ENCODE data around the gene MTF1.

The MTF1 gene

GRCh38 chr1:37814252-37814651 lies 45.1 kb downstream of the MTF1 start:
- H3K9ac ChIP-seq (ENCODE audit: insufficient read length, low read depth) = no peak overlapping the region
- H3K4me3 ChIP-seq (ENCODE audit: insufficient read length, low read depth) = no peak overlapping the region
- TF ChIP-seq YY1 (IDR thresholded peaks at IDR 0.05; ENCODE audit: insufficient read depth, insufficient read length) (no peak), SUZ12 (IDR thresholded peaks at IDR 0.05; ENCODE audit: extremely low read depth, insufficient read depth, insufficient read length) (no peak), ZNF274 (IDR thresholded peaks at IDR 0.05; ENCODE audit: low read depth, low read length) (no peak)
- no peaks in the 10 kb centered on the region for H3K9me3 ChIP-seq (ENCODE audit: insufficient read depth, low read length)
- no peaks in the 10 kb centered on the region for H3K27me3 ChIP-seq (ENCODE audit: insufficient read depth, insufficient read length)
- no peak for DNase-seq (ENCODE audit: low read depth, low spot score)
- peaks cover 4% of the 10 kb centered on the region for H3K4me1 ChIP-seq (ENCODE audit: insufficient read depth, insufficient read length)
- peaks cover 78% of the 10 kb centered on the region for H3K36me3 ChIP-seq (ENCODE audit: insufficient read depth, insufficient read length, low read length)

GRCh38 chr1:37813529-37814145 lies 45.8 kb downstream of the MTF1 start:
- Histone ChIP-seq H3K9ac (ENCODE audit: insufficient read length, low read depth) (no peak overlapping the region), H3K36me3 (ENCODE audit: insufficient read depth, insufficient read length, low read length) (peaks cover 78% of the 10 kb centered on the region), H3K4me1 (ENCODE audit: insufficient read depth, insufficient read length) (peaks cover 8% of the 10 kb centered on the region), H3K9me3 (ENCODE audit: insufficient read depth, low read length) (no peaks in the 10 kb centered on the region), H3K4me3 (ENCODE audit: insufficient read length, low read depth) (no peak overlapping the region), H3K27me3 (ENCODE audit: insufficient read depth, insufficient read length) (no peaks in the 10 kb centered on the region)
- DNase-seq (ENCODE audit: low read depth, low spot score) = no peak
- TF ChIP-seq SUZ12 (IDR thresholded peaks at IDR 0.05; ENCODE audit: extremely low read depth, insufficient read depth, insufficient read length) (no peak), YY1 (IDR thresholded peaks at IDR 0.05; ENCODE audit: insufficient read depth, insufficient read length) (no peak), ZNF274 (IDR thresholded peaks at IDR 0.05; ENCODE audit: low read depth, low read length) (no peak)

DNA sequence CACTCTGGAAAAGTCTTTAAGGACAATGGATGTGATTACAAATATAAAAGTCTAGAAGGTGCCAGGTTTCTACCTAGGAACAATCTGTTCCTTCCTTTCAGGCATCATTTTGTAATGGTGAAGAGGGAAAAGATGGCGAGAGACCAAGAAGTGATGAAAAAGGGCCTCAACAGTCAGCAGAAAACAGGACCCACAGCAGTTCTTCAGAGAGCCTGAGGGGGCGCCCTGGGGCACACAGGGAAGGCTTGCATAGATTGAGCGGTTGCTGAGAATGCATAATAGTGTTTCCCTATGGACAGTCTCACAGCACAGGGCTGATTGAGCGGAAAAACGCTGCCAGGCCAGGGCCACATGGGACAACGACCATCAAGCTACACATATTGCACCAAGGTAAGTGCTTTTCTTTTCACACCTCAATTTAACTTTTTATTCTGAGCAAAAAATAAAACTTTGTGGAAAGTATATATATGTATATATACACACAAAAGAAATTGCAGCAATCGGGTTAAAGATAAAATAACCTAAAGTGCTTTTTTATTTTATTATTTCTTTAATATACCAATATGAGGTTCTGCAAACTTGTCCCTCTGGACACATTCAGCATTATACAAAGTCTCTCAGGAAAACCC lies 48.3 kb downstream of the MTF1 start:
- DNase-seq (ENCODE audit: low read depth, low spot score) = peak; percentile 76
- Histone ChIP-seq H3K9me3 (ENCODE audit: insufficient read depth, low read length) (no peaks in the 10 kb centered on the region), H3K36me3 (ENCODE audit: insufficient read depth, insufficient read length, low read length) (peaks cover 74% of the 10 kb centered on the region), H3K4me1 (ENCODE audit: insufficient read depth, insufficient read length) (peaks cover 8% of the 10 kb centered on the region), H3K27me3 (ENCODE audit: insufficient read depth, insufficient read length) (no peaks in the 10 kb centered on the region), H3K4me3 (ENCODE audit: insufficient read length, low read depth) (no peak overlapping the region), H3K9ac (ENCODE audit: insufficient read length, low read depth) (no peak overlapping the region)
- TF ChIP-seq YY1 (IDR thresholded peaks at IDR 0.05; ENCODE audit: insufficient read depth, insufficient read length) = no peak
- TF ChIP-seq SUZ12 (IDR thresholded peaks at IDR 0.05; ENCODE audit: extremely low read depth, insufficient read depth, insufficient read length) = no peak
- TF ChIP-seq ZNF274 (IDR thresholded peaks at IDR 0.05; ENCODE audit: low read depth, low read length) = no peak

DNA sequence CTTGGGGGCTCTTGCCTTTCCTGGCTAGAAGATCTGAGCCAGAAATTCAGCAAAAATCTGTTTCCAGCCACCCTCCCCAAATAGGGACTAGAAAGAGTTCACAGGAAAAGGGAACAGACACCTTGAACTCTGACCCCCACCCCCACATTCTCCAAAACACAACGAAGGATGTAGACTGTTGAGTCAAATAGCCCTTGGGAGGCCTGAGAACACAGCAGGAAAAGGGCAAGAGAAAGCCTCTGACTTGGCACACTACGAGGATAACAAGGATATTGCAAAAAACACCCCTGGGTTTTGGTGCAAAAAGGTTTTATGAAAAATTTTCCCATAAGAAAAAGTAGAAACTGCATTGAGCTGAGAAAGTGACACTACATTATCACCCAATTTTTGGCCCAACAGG lies 49.5 kb downstream of the MTF1 start:
- no peaks in the 10 kb centered on the region for H3K27me3 ChIP-seq (ENCODE audit: insufficient read depth, insufficient read length)
- no peak overlapping the region for H3K9ac ChIP-seq (ENCODE audit: insufficient read length, low read depth)
- TF ChIP-seq YY1 (IDR thresholded peaks at IDR 0.05; ENCODE audit: insufficient read depth, insufficient read length) (no peak), ZNF274 (IDR thresholded peaks at IDR 0.05; ENCODE audit: low read depth, low read length) (no peak), SUZ12 (IDR thresholded peaks at IDR 0.05; ENCODE audit: extremely low read depth, insufficient read depth, insufficient read length) (no peak)
- no peak overlapping the region for H3K4me3 ChIP-seq (ENCODE audit: insufficient read length, low read depth)
- peaks cover 74% of the 10 kb centered on the region for H3K36me3 ChIP-seq (ENCODE audit: insufficient read depth, insufficient read length, low read length)
- DNase-seq (ENCODE audit: low read depth, low spot score) = no peak
- H3K9me3 ChIP-seq (ENCODE audit: insufficient read depth, low read length) = no peaks in the 10 kb centered on the region
- peaks cover 8% of the 10 kb centered on the region for H3K4me1 ChIP-seq (ENCODE audit: insufficient read depth, insufficient read length)

- no peaks in the 10 kb centered on the region for H3K27me3 ChIP-seq (ENCODE audit: insufficient read depth, insufficient read length)
- H3K4me1 ChIP-seq (ENCODE audit: insufficient read depth, insufficient read length) = peaks cover 10% of the 10 kb centered on the region
- no peaks in the 10 kb centered on the region for H3K9me3 ChIP-seq (ENCODE audit: insufficient read depth, low read length)
- peak overlapping the region; percentile 99 for H3K9ac ChIP-seq (ENCODE audit: insufficient read length, low read depth)
- H3K4me3 ChIP-seq (ENCODE audit: insufficient read length, low read depth) = peak overlapping the region; percentile 97
- TF ChIP-seq YY1 (IDR thresholded peaks at IDR 0.05; ENCODE audit: insufficient read depth, insufficient read length) (no peak), ZNF274 (IDR thresholded peaks at IDR 0.05; ENCODE audit: low read depth, low read length) (no peak), SUZ12 (IDR thresholded peaks at IDR 0.05; ENCODE audit: extremely low read depth, insufficient read depth, insufficient read length) (no peak)
- no peak for DNase-seq (ENCODE audit: low read depth, low spot score)
- H3K36me3 ChIP-seq (ENCODE audit: insufficient read depth, insufficient read length, low read length) = peaks cover 74% of the 10 kb centered on the region
These were observed 50.7 kb downstream of the MTF1 start for GRCh38 chr1:37808369-37809319.

GRCh38 chr1:37807555-37808368 lies 51.6 kb downstream of the MTF1 start, which contains the start of the genes C1orf122 and YRDC:
TSS of gene C1orf122 (plus strand) at chr1:37807790. CDS start at chr1:37808405, 615 bp downstream.
TSS of gene YRDC (minus strand) at chr1:37808208. CDS start at chr1:37808180, 28 bp downstream.
- peak; percentile 97 for DNase-seq (ENCODE audit: low read depth, low spot score)
- TF ChIP-seq ZNF274 (IDR thresholded peaks at IDR 0.05; ENCODE audit: low read depth, low read length) (no peak), SUZ12 (IDR thresholded peaks at IDR 0.05; ENCODE audit: extremely low read depth, insufficient read depth, insufficient read length) (no peak), YY1 (IDR thresholded peaks at IDR 0.05; ENCODE audit: insufficient read depth, insufficient read length) (no peak)
- no peaks in the 10 kb centered on the region for H3K9me3 ChIP-seq (ENCODE audit: insufficient read depth, low read length)
- no peaks in the 10 kb centered on the region for H3K27me3 ChIP-seq (ENCODE audit: insufficient read depth, insufficient read length)
- H3K4me1 ChIP-seq (ENCODE audit: insufficient read depth, insufficient read length) = peaks cover 11% of the 10 kb centered on the region
- peaks cover 78% of the 10 kb centered on the region for H3K36me3 ChIP-seq (ENCODE audit: insufficient read depth, insufficient read length, low read length)
- peak within 1 kb of the TSS; percentile 97 for H3K4me3 ChIP-seq (ENCODE audit: insufficient read length, low read depth)
- peak within 1 kb of the TSS; percentile 99 for H3K9ac ChIP-seq (ENCODE audit: insufficient read length, low read depth)
